IMR-90 (cell line): ENCODE measurements around the gene COL18A1. TPM values are rescaled to one million over a fixed set of nuclear protein-coding genes. Genes with fewer than 3 reads are reported as not detected.

Source experiments
- ATAC-seq: fragments of 200-7000 bp; cut with Tn5 transposase; 2 replicates; pipeline ENCODE4 v1.9.1; 2020; ENCODE audit warnings: low read depth, mild to moderate bottlenecking, moderate library complexity
- BruUV-seq: library from RNA; stranded (reverse); fragments of 400-500 nt; replicated peaks from 2 replicates; lab custom pipeline; 2021; lab: Mats Ljungman, UMichigan
- CTCF ChIA-PET: fragments of 300-600 bp; formaldehyde crosslinking; extraction: SDS; loops from one replicate; lab custom pipeline; 2021; ENCODE audit warnings: antibody characterized with exemption; lab: Yijun Ruan, JAX
- POLR2A ChIA-PET: fragments of 300-600 bp; sonication (Branson Sonifier 250); formaldehyde crosslinking; loops from one replicate; lab custom pipeline; 2022; ENCODE audit warnings: antibody characterized with exemption; ENCODE audit not compliant: unreplicated experiment; lab: Charles Lee
- DNase-seq: peaks from one replicate; pipeline ENCODE4 v3.0.0; 2013
- H2AFZ ChIP-seq: replicated peaks from 2 replicates; pipeline ENCODE3; 2013; ENCODE audit warnings: low read length, mild to moderate bottlenecking; ENCODE audit not compliant: poor library complexity
- H2AK5ac ChIP-seq: 2 replicates; pipeline ENCODE4 v1.6.1; 2013; ENCODE audit warnings: low read depth, low read length, inconsistent platforms
- H2AK9ac ChIP-seq: replicated peaks from 2 replicates; pipeline ENCODE3; 2013; ENCODE audit warnings: mild to moderate bottlenecking, low read depth, low read length, moderate library complexity; ENCODE audit not compliant: poor library complexity
- H2BK120ac ChIP-seq: 2 replicates; pipeline ENCODE4 v1.6.1; 2013; ENCODE audit warnings: low read depth, low read length, inconsistent platforms
- H2BK15ac ChIP-seq: 3 replicates; pipeline ENCODE4 v1.6.1; 2013; ENCODE audit warnings: low read depth, low read length, inconsistent platforms
- H2BK20ac ChIP-seq: 2 replicates; pipeline ENCODE4 v1.6.1; 2013; ENCODE audit warnings: low read depth, mild to moderate bottlenecking, inconsistent platforms, low read length, moderate library complexity
- H2BK5ac ChIP-seq: 2 replicates; pipeline ENCODE4 v1.6.1; 2013; ENCODE audit warnings: mild to moderate bottlenecking, low read depth, low read length, inconsistent platforms; ENCODE audit not compliant: poor library complexity, severe bottlenecking
- H3K14ac ChIP-seq: replicated peaks from 2 replicates; pipeline ENCODE4 v1.6.1; 2013; ENCODE audit warnings: low read depth, low read length, inconsistent platforms
- H3K18ac ChIP-seq: 2 replicates; pipeline ENCODE4 v1.6.1; 2013; ENCODE audit warnings: low read depth, low read length, control low read depth
- H3K23ac ChIP-seq: 2 replicates; pipeline ENCODE4 v1.6.1; 2013; ENCODE audit warnings: low read depth, low read length, inconsistent platforms
- H3K27ac ChIP-seq: 2 replicates; pipeline ENCODE4 v1.5.1; 2013; ENCODE audit warnings: mild to moderate bottlenecking, control low read depth, low read length; ENCODE audit not compliant: insufficient read depth
- H3K27me3 ChIP-seq: 2 replicates; pipeline ENCODE4 v1.6.1; 2013; ENCODE audit warnings: low read length; ENCODE audit not compliant: control insufficient read depth, insufficient read depth
- H3K36me3 ChIP-seq: 2 replicates; pipeline ENCODE4 v1.6.1; 2013; ENCODE audit warnings: low read length, mixed read lengths; ENCODE audit not compliant: control insufficient read depth, insufficient read depth
- H3K4ac ChIP-seq: 2 replicates; pipeline ENCODE4 v1.6.1; 2013; ENCODE audit warnings: low read depth, low read length, inconsistent platforms
- H3K4me1 ChIP-seq: 2 replicates; pipeline ENCODE4 v1.6.1; 2013; ENCODE audit warnings: low read length, mixed read lengths; ENCODE audit not compliant: control insufficient read depth, insufficient read depth
- H3K4me2 ChIP-seq: 2 replicates; pipeline ENCODE4 v1.6.1; 2013; ENCODE audit warnings: low read depth, mild to moderate bottlenecking, control low read depth, low read length, moderate library complexity
- H3K4me3 ChIP-seq: 2 replicates; pipeline ENCODE4 v1.5.1; 2013; ENCODE audit warnings: low read depth, mild to moderate bottlenecking, control low read depth, low read length, moderate library complexity; ENCODE audit not compliant: insufficient read depth
- H3K56ac ChIP-seq: 2 replicates; pipeline ENCODE4 v1.6.1; 2013; ENCODE audit warnings: low read length, inconsistent platforms; ENCODE audit not compliant: insufficient read depth; ENCODE audit errors: extremely low read depth
- H3K79me1 ChIP-seq, 2 experiments: 2 replicates each; pipeline ENCODE4 v1.6.1; 2013; ENCODE audit warnings: low read length in 2 of 2, inconsistent platforms in 1 of 2, low read depth in 1 of 2
- H3K9ac ChIP-seq: 2 replicates; pipeline ENCODE4 v1.6.1; 2013; ENCODE audit warnings: low read depth, low read length, control low read depth
- H3K9me1 ChIP-seq: 2 replicates; pipeline ENCODE4 v1.6.1; 2013; ENCODE audit warnings: low read length, inconsistent platforms; ENCODE audit not compliant: insufficient read depth
- H3K9me3 ChIP-seq: 2 replicates; pipeline ENCODE4 v1.6.1; 2013; ENCODE audit warnings: low read length; ENCODE audit not compliant: control insufficient read depth, insufficient read depth
- H4K20me1 ChIP-seq: 2 replicates; pipeline ENCODE4 v1.6.1; 2013; ENCODE audit warnings: low read length, inconsistent platforms; ENCODE audit not compliant: insufficient read depth
- H4K5ac ChIP-seq: 2 replicates; pipeline ENCODE4 v1.6.1; 2013; ENCODE audit warnings: mild to moderate bottlenecking, low read depth, low read length, control low read depth
- H4K8ac ChIP-seq, 2 experiments: 2 replicates each; pipeline ENCODE4 v1.6.1; 2013; ENCODE audit warnings: low read depth in 2 of 2, low read length in 2 of 2, control low read depth in 1 of 2, inconsistent platforms in 1 of 2
- H4K91ac ChIP-seq: 2 replicates; pipeline ENCODE4 v1.6.1; 2013; ENCODE audit warnings: low read depth, low read length, inconsistent platforms; ENCODE audit not compliant: insufficient read depth
- CEBPB ChIP-seq: IDR thresholded peaks from 2 replicates; pipeline ENCODE4 v1.6.1; 2012; ENCODE audit warnings: low read depth, low read length, improper control_type of control experiment
- CTCF ChIP-seq: conservative IDR thresholded peaks from 2 replicates; pipeline ENCODE4 v1.5.1; 2012; ENCODE audit warnings: mild to moderate bottlenecking, low read depth, low read length, improper control_type of control experiment
- ELK1 ChIP-seq: fragments of 150-350 bp; IDR thresholded peaks from 2 replicates; pipeline ENCODE4 v1.6.1; 2016; ENCODE audit warnings: low read depth, mild to moderate bottlenecking, low read length, moderate library complexity, borderline replicate concordance
- FOS ChIP-seq: fragments of 150-350 bp; IDR thresholded peaks from 2 replicates; pipeline ENCODE4 v1.6.1; 2016; ENCODE audit warnings: low read depth, low read length
- MAFK ChIP-seq: IDR thresholded peaks from 2 replicates; pipeline ENCODE4 v1.6.1; 2012; ENCODE audit warnings: low read depth, low read length, improper control_type of control experiment
- MXI1 ChIP-seq: IDR thresholded peaks from 2 replicates; pipeline ENCODE4 v1.6.1; 2012; ENCODE audit warnings: low read depth, mild to moderate bottlenecking, low read length, moderate library complexity, borderline replicate concordance
- RFX5 ChIP-seq: IDR thresholded peaks from 2 replicates; pipeline ENCODE4 v1.8.0; 2012; ENCODE audit warnings: low read depth, mild to moderate bottlenecking, low read length, moderate library complexity
- USF2 ChIP-seq: fragments of 150-350 bp; IDR thresholded peaks from 2 replicates; pipeline ENCODE4 v1.6.1; 2017; ENCODE audit warnings: mild to moderate bottlenecking, antibody characterized with exemption, low read length, low read depth
- WGBS, 2 experiments: methylation state at CpG; one replicate each; pipeline versions ENCODE4 v1.1.5 to v1.1.7; 2013; ENCODE audit warnings: missing lambda C conversion rate in 2 of 2; ENCODE audit not compliant: insufficient read length in 1 of 2; ENCODE audit errors: extremely low coverage in 2 of 2; 5-methylcytosine and 5-hydroxymethylcytosine counted together
- dilution Hi-C: fragments of 300-500 bp; cut with HindIII; formaldehyde crosslinking; loops from one replicate; pipeline ENCODE4 v1.14.3; 2018; ENCODE audit warnings: low sequenced_read_pairs; ENCODE audit not compliant: unreplicated experiment
- in situ Hi-C: fragments of 300-500 bp; cut with MboI; formaldehyde crosslinking; loops from 3 replicates; pipeline ENCODE4 v1.14.3; 2019; ENCODE audit warnings: low sequenced_read_pairs, inconsistent platforms, mixed read lengths
- intact Hi-C: fragments of 100-400 bp; cut with micrococcal nuclease; formaldehyde crosslinking; loops from 2 replicates; pipeline ENCODE4 v1.10.0; 2022
- polyA plus RNA-seq, 3 experiments: library from polyadenylated mRNA; depleted of rRNA; stranded (reverse); fragments of >200 nt; gene quantifications; 2 replicates each; pipeline ENCODE4 v1.2.3, GENCODE V29; 2012; ENCODE audit warnings: low replicate concordance in 1 of 3
- total RNA-seq: library from RNA; depleted of rRNA; stranded (reverse); fragments of >200 nt; gene quantifications from 2 replicates; pipeline ENCODE4 v1.2.3, GENCODE V29; 2012

Gene COL18A1
- total and polyA plus RNA-seq, 2 of the 4 experiments (the other 2 are of a cell fraction) = 4.3 to 46.7 TPM

GRCh38 chr21:45499201-45499750 is 94.3 kb downstream of the COL18A1 start:
- H4K20me1 ChIP-seq = no peaks in the 10 kb centered on the region
- H2AK5ac ChIP-seq = no peak overlapping the region
- ATAC-seq (no peak), DNase-seq (no peak)
- H3K4me1 ChIP-seq = no peaks in the 10 kb centered on the region
- POLR2A ChIA-PET = no interaction called here
- CTCF ChIA-PET = no interaction called here
- H3K23ac ChIP-seq = no peak overlapping the region
- no peak overlapping the region for H2AFZ ChIP-seq
- no peaks in the 10 kb centered on the region for H3K9me3 ChIP-seq
- H2BK15ac ChIP-seq = no peak overlapping the region
- no peak for TF ChIP-seq ELK1
- TF ChIP-seq CEBPB = no peak
- no peak for TF ChIP-seq MAFK
- no peak for TF ChIP-seq CTCF
- no peak for TF ChIP-seq USF2
- TF ChIP-seq FOS = no peak
- TF ChIP-seq RFX5 = no peak
- no peak for TF ChIP-seq MXI1
- no peak overlapping the region for H4K5ac ChIP-seq
- H2AK9ac ChIP-seq = no peak overlapping the region
- no peaks in the 10 kb centered on the region for H3K27me3 ChIP-seq
- no peak overlapping the region for H2BK120ac ChIP-seq
- H3K9ac ChIP-seq = no peak overlapping the region
- peaks cover 58% of the 10 kb centered on the region for H3K36me3 ChIP-seq
- no peak overlapping the region for H3K18ac ChIP-seq
- peaks cover 6% of the 10 kb centered on the region for H3K9me1 ChIP-seq
- no peak overlapping the region for H4K91ac ChIP-seq
- intact Hi-C loops (no loop called here), dilution Hi-C loops (no loop called here), in situ Hi-C loops (no loop called here)
- H3K79me1 ChIP-seq = peaks cover 0 to 8% of the 10 kb centered on the region in 2 experiments; a peak in 1 of 4 replicates
- no peak overlapping the region for H4K8ac ChIP-seq
- H3K56ac ChIP-seq = no peak overlapping the region
- no peak overlapping the region for H3K27ac ChIP-seq
- no TSS peak for BruUV-seq
- 86% methylated on average over 13 of the region's 25 CpGs; no CpG with 5 or more reads in 1 of the 2 experiments for WGBS, 2 experiments
- H3K4ac ChIP-seq = no peak overlapping the region
- H2BK5ac ChIP-seq = no peak overlapping the region
- no peak overlapping the region for H2BK20ac ChIP-seq
- H3K14ac ChIP-seq = no peak overlapping the region
- H3K4me2 ChIP-seq = no peak overlapping the region
- no peak overlapping the region for H3K4me3 ChIP-seq
